ENCODE results near the gene PELI1.

- no peak for TF ChIP-seq CTCF (IDR thresholded peaks at IDR 0.05)
- no peak for TF ChIP-seq POLR2A (IDR thresholded peaks at IDR 0.05)
Measured at GRCh38 chr2:64124571-64124970, 19.6 kb downstream of the PELI1 start.

All from breast epithelium (tissue), 3 donors.